Measurements from ENCODE around the gene MACF1. TPM values are rescaled to one million over a fixed set of nuclear protein-coding genes. Genes with fewer than 3 reads are reported as not detected.

MACF1 gene
- total and polyA plus RNA-seq, 4 donors = 23.3 to 216 (median 51.2) TPM

GRCh38 chr1:39380036-39380435, 175.5 kb downstream of the MACF1 start:
- Histone ChIP-seq H3K9ac (ENCODE audit: low read depth in 1 of 2, low read length in 2 of 2) (no peak overlapping the region), H3K36me3 (ENCODE audit: control insufficient read depth in 4 of 4, insufficient read depth in 3 of 4, low read depth in 1 of 4, low read length in 3 of 4) (peaks cover 9 to 41% (median 23%) of the 10 kb centered on the region in 4 donors), H3K4me3 (ENCODE audit: low read depth in 1 of 3, low read length in 3 of 3) (no peak overlapping the region), H3K9me3 (ENCODE audit: control insufficient read depth in 4 of 4, low read length in 3 of 4) (no peaks in the 10 kb centered on the region), H3K4me1 (ENCODE audit: control insufficient read depth in 4 of 4, insufficient read depth in 4 of 4, low read length in 3 of 4) (peaks cover 0 to 7% (median 3%) of the 10 kb centered on the region in 4 donors), H3K27me3 (ENCODE audit: control insufficient read depth in 4 of 4, insufficient read depth in 4 of 4, low read length in 3 of 4) (no peaks in the 10 kb centered on the region), H3K27ac (ENCODE audit: low read depth in 1 of 2, low read length in 2 of 2) (no peak overlapping the region)
- TF ChIP-seq ZBTB33 (IDR thresholded peaks at IDR 0.05) (no peak), JUND (IDR thresholded peaks at IDR 0.05) (no peak), YY1 (IDR thresholded peaks at IDR 0.05) (no peak), RXRA (IDR thresholded peaks at IDR 0.05) (no peak), RAD21 (IDR thresholded peaks at IDR 0.05) (no peak), HNF4A (conservative IDR thresholded peaks at IDR 0.05) (no peak), EGR1 (IDR thresholded peaks at IDR 0.05; ENCODE audit: low read depth in 2 of 2) (no peak), ATF3 (IDR thresholded peaks at IDR 0.05) (no peak), MAX (IDR thresholded peaks at IDR 0.05) (no peak), NR2F2 (IDR thresholded peaks at IDR 0.05) (no peak)
- DNase-seq (ENCODE audit: low spot score) = no peak

- Histone ChIP-seq H3K27ac (ENCODE audit: low read depth in 1 of 2, low read length in 2 of 2) (no peak overlapping the region), H3K36me3 (ENCODE audit: control insufficient read depth in 4 of 4, insufficient read depth in 3 of 4, low read depth in 1 of 4, low read length in 3 of 4) (peaks cover 8 to 43% (median 25%) of the 10 kb centered on the region in 4 donors), H3K4me3 (ENCODE audit: low read depth in 1 of 3, low read length in 3 of 3) (no peak overlapping the region)
Observed at GRCh38 chr1:39381839-39382238, 177.3 kb downstream of the MACF1 start.

More at GRCh38 chr1:39381839-39382238, 177.3 kb downstream of the MACF1 start:
- no peak for TF ChIP-seq JUND (IDR thresholded peaks at IDR 0.05)
- no peak for TF ChIP-seq RAD21 (IDR thresholded peaks at IDR 0.05)
- TF ChIP-seq CTCF (IDR thresholded peaks at IDR 0.05; ENCODE audit: low read depth, low read length, missing input control) = no peak
- TF ChIP-seq RXRA (IDR thresholded peaks at IDR 0.05) = no peak
- TF ChIP-seq GABPA (IDR thresholded peaks at IDR 0.05 in 1 of 2, conservative IDR thresholded peaks at IDR 0.05 in 1 of 2) = no peak
- TF ChIP-seq HNF4A (conservative IDR thresholded peaks at IDR 0.05) = no peak
- TF ChIP-seq ZBTB33 (IDR thresholded peaks at IDR 0.05) = no peak
- TF ChIP-seq HNF4G (IDR thresholded peaks at IDR 0.05) = no peak
- H3K27me3 ChIP-seq (ENCODE audit: control insufficient read depth in 4 of 4, insufficient read depth in 4 of 4, low read length in 3 of 4) = no peaks in the 10 kb centered on the region
- H3K9me3 ChIP-seq (ENCODE audit: control insufficient read depth in 4 of 4, low read length in 3 of 4) = no peaks in the 10 kb centered on the region
- H3K4me1 ChIP-seq (ENCODE audit: control insufficient read depth in 4 of 4, insufficient read depth in 4 of 4, low read length in 3 of 4) = peaks cover 2 to 13% (median 4%) of the 10 kb centered on the region in 4 donors
- 81% methylated on average over 5 of the region's 5 CpGs for WGBS
- H3K9ac ChIP-seq (ENCODE audit: low read depth in 1 of 2, low read length in 2 of 2) = no peak overlapping the region
- DNase-seq (ENCODE audit: low spot score) = no peak
